CD4-positive, CD25-positive, alpha-beta regulatory T cell (primary cell): ENCODE measurements around the gene SMCHD1. TPM values are rescaled to one million over a fixed set of nuclear protein-coding genes. Genes with fewer than 3 reads are reported as not detected.

ENCODE experiments used
- ATAC-seq, 2 donors: fragments of 150-1000 bp; cut with Tn5 transposase; one replicate each; pipeline ENCODE4 v1.10.0; 2021; ENCODE audit warnings: low read depth in 2 of 2, moderate number of reproducible peaks in 2 of 2, moderate library complexity in 1 of 2
- DNase-seq, 3 donors: peaks; one replicate each; pipeline versions ENCODE4 v3.0.0 to v3.0.0-alpha.2; 2012 to 2022; ENCODE audit warnings: mixed read lengths in 1 of 3
- H3K27ac ChIP-seq: one replicate; pipeline ENCODE4 v1.7.0; 2013; ENCODE audit warnings: mild to moderate bottlenecking, low read length; ENCODE audit not compliant: insufficient read depth, poor library complexity, severe bottlenecking
- H3K27me3 ChIP-seq: one replicate; pipeline ENCODE4 v1.7.0; 2013; ENCODE audit warnings: low read length; ENCODE audit not compliant: control insufficient read depth, insufficient read depth
- H3K36me3 ChIP-seq: one replicate; pipeline ENCODE4 v1.7.0; 2013; ENCODE audit warnings: mild to moderate bottlenecking, low read length, moderate library complexity; ENCODE audit not compliant: control insufficient read depth, insufficient read depth
- H3K4me1 ChIP-seq: 2 replicates; pipeline ENCODE4 v1.7.0; 2013; ENCODE audit warnings: mild to moderate bottlenecking, low read length; ENCODE audit not compliant: insufficient read depth, control insufficient read depth, poor library complexity, severe bottlenecking
- H3K4me3 ChIP-seq: one replicate; pipeline ENCODE4 v1.7.0; 2013; ENCODE audit warnings: low read depth, mild to moderate bottlenecking, low read length, moderate library complexity
- H3K9me3 ChIP-seq, 2 experiments: 1 replicate in 1 of 2; 2 replicates in 1 of 2; pipeline ENCODE4 v1.7.0; 2013; ENCODE audit warnings: low read length in 2 of 2, mild to moderate bottlenecking in 1 of 2, moderate library complexity in 1 of 2; ENCODE audit not compliant: control insufficient read depth in 2 of 2
- H3K27ac Mint-ChIP-seq, 3 donors: one replicate each; pipeline ENCODE4 v1.8.0; 2020 to 2022; ENCODE audit warnings: mild to moderate bottlenecking in 3 of 3, mixed read lengths in 3 of 3, moderate library complexity in 2 of 3
- H3K27me3 Mint-ChIP-seq: one replicate; pipeline ENCODE4 v1.8.0; 2022; ENCODE audit warnings: mild to moderate bottlenecking, mixed read lengths
- H3K36me3 Mint-ChIP-seq: one replicate; pipeline ENCODE4 v1.8.0; 2020; ENCODE audit warnings: mixed read lengths
- H3K4me1 Mint-ChIP-seq, 4 donors: one replicate each; pipeline ENCODE4 v1.8.0; 2020 to 2022; ENCODE audit warnings: mixed read lengths in 4 of 4, mild to moderate bottlenecking in 1 of 4
- H3K4me3 Mint-ChIP-seq, 4 donors: one replicate each; pipeline ENCODE4 v1.8.0; 2020 to 2022; ENCODE audit warnings: mild to moderate bottlenecking in 4 of 4, mixed read lengths in 4 of 4, moderate library complexity in 3 of 4
- H3K9me3 Mint-ChIP-seq, 7 donors: one replicate each; pipeline ENCODE4 v1.8.0; 2020 to 2022; ENCODE audit warnings: mixed read lengths in 7 of 7, mild to moderate bottlenecking in 3 of 7, moderate library complexity in 2 of 7
- polyA plus RNA-seq, 4 donors: library from polyadenylated mRNA; unstranded; fragments of 300-500 nt; fragmentation: Illumina TruSeq; gene quantifications; one replicate each; pipeline ENCODE4 v1.2.3, GENCODE V29; 2021
- total RNA-seq: library from RNA; stranded (reverse); gene quantifications from one replicate; pipeline ENCODE4 v1.2.3, GENCODE V29; 2022

The SMCHD1 gene
- total and polyA plus RNA-seq, 5 donors from 2014 or later, result 59.1 to 671 (median 66.2) TPM

GRCh38 chr18:2625217-2625616, 30.3 kb upstream of the SMCHD1 start:
- Histone ChIP-seq H3K4me3 (no peak overlapping the region), H3K4me1 (no peaks in the 10 kb centered on the region), H3K27ac (no peak overlapping the region), H3K27me3 (no peaks in the 10 kb centered on the region), H3K36me3 (no peaks in the 10 kb centered on the region), H3K9me3 (no peaks in the 10 kb centered on the region)
- DNase-seq, result no peak
- Mint-ChIP-seq H3K27me3 (peaks cover 4% of the 10 kb centered on the region), H3K4me3 (no peak overlapping the region), H3K9me3 (peaks cover 0 to 1% (median 0%) of the 10 kb centered on the region in 7 donors), H3K27ac (peak overlapping the region; percentile 48 to 74 (median 74)), H3K4me1 (peaks cover 0 to 14% (median 9%) of the 10 kb centered on the region in 4 donors), H3K36me3 (peaks cover under 1% of the 10 kb centered on the region)
- no peak for ATAC-seq

DNA sequence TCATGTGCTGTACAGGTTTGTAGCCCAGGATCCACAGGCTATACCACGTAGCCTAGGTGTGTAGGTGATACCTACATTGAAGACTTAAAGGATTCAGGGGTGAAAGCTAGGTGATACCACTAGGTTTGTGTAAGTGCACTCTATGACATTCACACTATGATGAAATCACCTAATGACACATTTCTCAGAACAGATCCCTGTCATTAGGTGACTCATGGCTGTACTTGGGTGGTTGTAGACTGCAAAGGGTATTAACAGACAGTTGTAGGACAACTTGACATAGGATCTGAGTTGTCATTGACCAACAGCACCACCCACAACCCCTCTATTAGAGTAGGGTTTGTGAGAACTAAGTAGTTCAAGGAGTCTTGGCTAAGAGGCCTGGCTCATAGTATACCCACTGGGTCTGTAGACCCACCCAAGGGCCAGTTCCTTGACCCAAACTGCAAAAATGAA, 27.7 kb upstream of the SMCHD1 start:
- H3K27me3 Mint-ChIP-seq, result peaks cover 4% of the 10 kb centered on the region
- H3K9me3 Mint-ChIP-seq, result peaks cover 0 to 10% (median 1%) of the 10 kb centered on the region in 7 donors
- no peak overlapping the region for H3K4me3 Mint-ChIP-seq
- Histone ChIP-seq H3K36me3 (no peaks in the 10 kb centered on the region), H3K27me3 (no peaks in the 10 kb centered on the region), H3K27ac (no peak overlapping the region), H3K4me1 (peaks cover 4% of the 10 kb centered on the region), H3K9me3 (no peaks in the 10 kb centered on the region), H3K4me3 (no peak overlapping the region)
- ATAC-seq (peak; percentile 93 to 95), DNase-seq (peak in 1 of 3 donors; percentile 66)
- H3K4me1 Mint-ChIP-seq, result peaks cover 0 to 33% (median 17%) of the 10 kb centered on the region in 4 donors
- peaks cover 4% of the 10 kb centered on the region for H3K36me3 Mint-ChIP-seq
- H3K27ac Mint-ChIP-seq, result no peak overlapping the region

DNA sequence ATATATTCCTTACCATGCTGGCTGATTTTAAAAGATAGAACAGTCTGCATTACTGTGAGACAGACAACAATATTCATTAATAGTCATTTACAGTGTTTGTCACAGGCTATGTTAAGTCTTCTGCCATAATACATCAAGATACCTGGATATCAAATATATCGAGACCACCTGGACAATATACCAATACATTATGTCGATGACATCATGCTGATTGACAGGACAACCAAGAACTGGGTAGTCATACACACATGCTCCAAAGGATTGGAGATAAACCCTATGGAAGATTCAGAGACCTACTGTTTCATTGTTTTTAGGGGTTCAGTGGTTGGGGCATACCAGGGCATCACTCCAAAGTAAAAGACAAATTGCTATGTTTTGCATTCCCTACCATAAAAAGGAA, 26.5 kb upstream of the SMCHD1 start:
- Mint-ChIP-seq H3K9me3 (peaks cover 0 to 17% (median 1%) of the 10 kb centered on the region in 7 donors), H3K4me3 (no peak overlapping the region), H3K27ac (peak overlapping the region in 1 of 3 donors; percentile 49), H3K36me3 (peaks cover 4% of the 10 kb centered on the region), H3K27me3 (peaks cover under 1% of the 10 kb centered on the region), H3K4me1 (peaks cover 0 to 44% (median 22%) of the 10 kb centered on the region in 4 donors)
- H3K36me3 ChIP-seq, result no peaks in the 10 kb centered on the region
- H3K27ac ChIP-seq, result no peak overlapping the region
- H3K4me3 ChIP-seq, result no peak overlapping the region
- no peaks in the 10 kb centered on the region for H3K9me3 ChIP-seq
- peaks cover 13% of the 10 kb centered on the region for H3K4me1 ChIP-seq
- no peak for ATAC-seq
- no peaks in the 10 kb centered on the region for H3K27me3 ChIP-seq
- DNase-seq, result no peak

- H3K4me3 Mint-ChIP-seq, result peak overlapping the region; percentile 46 to 84 (median 59)
- DNase-seq (peak in 1 of 3 donors; percentile 19), ATAC-seq (no peak)
- H3K27ac ChIP-seq, result peak overlapping the region; percentile 98
- H3K27me3 Mint-ChIP-seq, result peaks cover 6% of the 10 kb centered on the region
- peaks cover 0 to 20% (median 1%) of the 10 kb centered on the region in 7 donors for H3K9me3 Mint-ChIP-seq
- no peaks in the 10 kb centered on the region for H3K9me3 ChIP-seq
- peaks cover 78% of the 10 kb centered on the region for H3K4me1 ChIP-seq
- H3K27me3 ChIP-seq, result no peaks in the 10 kb centered on the region
- H3K4me1 Mint-ChIP-seq, result peaks cover 25 to 94% (median 66%) of the 10 kb centered on the region in 4 donors
- H3K36me3 Mint-ChIP-seq, result peaks cover 4% of the 10 kb centered on the region
- H3K27ac Mint-ChIP-seq, result peak overlapping the region in 2 of 3 donors; percentile 98 to 99
- peak overlapping the region; percentile 17 for H3K4me3 ChIP-seq
- H3K36me3 ChIP-seq, result no peaks in the 10 kb centered on the region
Measured at GRCh38 chr18:2635586-2635985, 19.9 kb upstream of the SMCHD1 start.

GRCh38 chr18:2636126-2636631, 19.3 kb upstream of the SMCHD1 start:
- Mint-ChIP-seq H3K4me3 (peak overlapping the region; percentile 84 to 87 (median 86)), H3K9me3 (peaks cover 0 to 20% (median 1%) of the 10 kb centered on the region in 7 donors), H3K4me1 (peaks cover 25 to 97% (median 70%) of the 10 kb centered on the region in 4 donors), H3K36me3 (peaks cover 4% of the 10 kb centered on the region), H3K27me3 (peaks cover 6% of the 10 kb centered on the region), H3K27ac (peak overlapping the region in 2 of 3 donors; percentile 98 to 99)
- Histone ChIP-seq H3K36me3 (no peaks in the 10 kb centered on the region), H3K27ac (peak overlapping the region; percentile 98), H3K4me1 (peaks cover 84% of the 10 kb centered on the region), H3K4me3 (peak overlapping the region; percentile 83), H3K9me3 (no peaks in the 10 kb centered on the region), H3K27me3 (no peaks in the 10 kb centered on the region)
- ATAC-seq (peak; percentile 6 to 10), DNase-seq (no peak)

GRCh38 chr18:2641638-2642037, 13.9 kb upstream of the SMCHD1 start:
- H3K36me3 Mint-ChIP-seq, result no peaks in the 10 kb centered on the region
- DNase-seq, result peak in 2 of 3 donors; percentile 71 to 88
- peaks cover 0 to 4% (median 0%) of the 10 kb centered on the region in 7 donors for H3K9me3 Mint-ChIP-seq
- Histone ChIP-seq H3K27ac (peak overlapping the region; percentile 98), H3K4me1 (peaks cover 84% of the 10 kb centered on the region), H3K4me3 (peak overlapping the region; percentile 81), H3K27me3 (no peaks in the 10 kb centered on the region), H3K9me3 (no peaks in the 10 kb centered on the region), H3K36me3 (no peaks in the 10 kb centered on the region)
- H3K4me3 Mint-ChIP-seq, result peak overlapping the region; percentile 67 to 92 (median 78)
- H3K27ac Mint-ChIP-seq, result peak overlapping the region in 1 of 3 donors; percentile 98
- peaks cover 6% of the 10 kb centered on the region for H3K27me3 Mint-ChIP-seq
- peak; percentile 31 to 42 for ATAC-seq
- peaks cover 22 to 53% (median 38%) of the 10 kb centered on the region in 4 donors for H3K4me1 Mint-ChIP-seq

DNA sequence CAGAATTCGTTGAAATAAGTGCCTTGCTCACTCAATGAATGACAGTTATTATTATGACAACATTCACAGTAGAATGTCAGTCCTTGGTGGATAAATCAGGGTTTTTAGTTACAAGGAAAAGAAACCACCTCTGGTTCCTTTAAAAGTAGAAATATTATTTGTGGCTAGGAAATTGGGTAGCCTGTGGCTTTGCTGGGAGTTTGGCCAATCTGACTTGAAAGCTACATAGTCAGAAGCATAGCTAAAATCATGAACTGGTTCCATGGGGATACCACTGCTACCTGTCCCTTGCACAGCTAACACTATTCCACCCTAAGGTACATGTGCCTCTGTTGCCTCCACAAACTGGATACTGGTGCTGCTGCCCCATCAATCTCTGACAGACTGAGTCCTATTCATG, 12.8 kb upstream of the SMCHD1 start:
- Histone ChIP-seq H3K27me3 (no peaks in the 10 kb centered on the region), H3K4me3 (peak overlapping the region; percentile 43), H3K27ac (peak overlapping the region; percentile 98), H3K9me3 (no peaks in the 10 kb centered on the region), H3K4me1 (peaks cover 73% of the 10 kb centered on the region), H3K36me3 (no peaks in the 10 kb centered on the region)
- DNase-seq, result no peak
- Mint-ChIP-seq H3K9me3 (peaks cover 0 to 4% (median 0%) of the 10 kb centered on the region in 7 donors), H3K27me3 (no peaks in the 10 kb centered on the region), H3K4me3 (peak overlapping the region in 2 of 4 donors; percentile 11 to 69), H3K27ac (no peak overlapping the region), H3K36me3 (no peaks in the 10 kb centered on the region), H3K4me1 (peaks cover 21 to 44% (median 35%) of the 10 kb centered on the region in 4 donors)
- ATAC-seq, result no peak

DNA sequence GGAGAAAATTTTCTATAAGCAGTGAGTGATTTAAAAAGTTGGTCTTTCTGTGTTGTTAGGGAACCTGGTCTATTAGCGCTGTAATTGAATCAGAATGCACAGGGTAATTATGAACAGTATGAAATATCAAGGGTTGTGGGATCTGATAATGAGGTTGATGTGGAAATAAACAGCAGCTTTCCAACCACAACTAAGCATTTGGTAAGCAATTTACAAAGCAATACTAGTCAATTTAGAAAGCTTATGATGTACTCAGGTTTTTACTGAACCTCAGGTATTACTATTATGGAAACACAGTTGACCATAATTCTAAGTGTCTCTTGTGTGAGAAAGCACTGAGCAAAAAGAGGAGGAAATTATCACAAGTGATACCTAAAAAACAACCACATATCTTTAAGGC, 11.0 kb upstream of the SMCHD1 start:
- no peaks in the 10 kb centered on the region for H3K36me3 ChIP-seq
- Mint-ChIP-seq H3K9me3 (no peaks in the 10 kb centered on the region), H3K27ac (no peak overlapping the region), H3K4me3 (no peak overlapping the region), H3K4me1 (peaks cover 17 to 31% (median 21%) of the 10 kb centered on the region in 4 donors), H3K36me3 (no peaks in the 10 kb centered on the region), H3K27me3 (no peaks in the 10 kb centered on the region)
- peaks cover 55% of the 10 kb centered on the region for H3K4me1 ChIP-seq
- DNase-seq (no peak), ATAC-seq (no peak)
- no peak overlapping the region for H3K27ac ChIP-seq
- H3K9me3 ChIP-seq, result no peaks in the 10 kb centered on the region
- H3K4me3 ChIP-seq, result peak overlapping the region; percentile 47
- H3K27me3 ChIP-seq, result no peaks in the 10 kb centered on the region
